Fibroblast of mammary gland (primary cell): Measurements from ENCODE around the gene ZNF423.
A peak's percentile ranks its signal among the peaks of the same experiment; 100 is the strongest.

Source experiments
- DNase-seq: peaks from one replicate; pipeline ENCODE4 v3.0.0-alpha.2; 2010; ENCODE audit warnings: low read depth
- H3K4me3 ChIP-seq: 2 replicates; pipeline ENCODE4 v1.5.1; 2011; ENCODE audit warnings: low read depth, mild to moderate bottlenecking, low read length, moderate library complexity; ENCODE audit not compliant: control insufficient read depth
- TF ChIP-seq, protein P1 (sequence below): conservative IDR thresholded peaks from 2 replicates; pipeline ENCODE4 v1.5.1; 2011; ENCODE audit warnings: low read depth, low read length, inconsistent platforms; ENCODE audit not compliant: control insufficient read depth, insufficient read depth

The ZNF423 gene

DNA sequence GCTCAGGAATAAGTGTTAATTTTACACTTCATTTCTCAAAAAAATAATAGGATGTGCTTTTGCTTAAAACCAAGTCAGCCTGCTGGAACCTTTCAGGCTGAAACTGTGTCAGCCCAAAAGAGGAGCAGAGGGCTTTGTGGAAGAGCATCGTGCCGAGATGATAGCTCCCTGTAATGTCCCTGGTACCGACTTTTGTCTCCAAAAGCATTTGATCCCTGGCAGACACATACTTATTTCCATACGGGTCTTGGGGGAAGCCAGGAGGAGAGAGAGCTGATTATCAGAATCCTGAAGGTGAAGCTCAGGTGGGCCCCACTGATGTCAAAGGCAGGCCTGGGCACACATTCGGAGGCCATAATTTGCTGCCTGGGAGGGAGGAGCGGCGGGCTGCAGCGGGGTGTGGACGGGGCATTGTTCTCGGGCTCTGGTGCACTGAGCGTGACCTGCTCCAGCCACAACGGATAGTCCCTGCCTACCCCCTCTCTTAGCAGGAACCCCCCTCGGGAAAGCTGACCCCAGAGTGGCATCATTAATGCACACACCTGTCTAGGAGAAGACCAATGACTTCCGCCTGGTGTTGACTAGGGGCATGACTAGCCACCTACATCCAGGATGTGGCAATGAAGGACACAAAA lies 326.4 kb downstream of the ZNF423 start:
- DNase-seq: no peak
- no peak overlapping the region for H3K4me3 ChIP-seq
- TF ChIP-seq, protein P1, sequence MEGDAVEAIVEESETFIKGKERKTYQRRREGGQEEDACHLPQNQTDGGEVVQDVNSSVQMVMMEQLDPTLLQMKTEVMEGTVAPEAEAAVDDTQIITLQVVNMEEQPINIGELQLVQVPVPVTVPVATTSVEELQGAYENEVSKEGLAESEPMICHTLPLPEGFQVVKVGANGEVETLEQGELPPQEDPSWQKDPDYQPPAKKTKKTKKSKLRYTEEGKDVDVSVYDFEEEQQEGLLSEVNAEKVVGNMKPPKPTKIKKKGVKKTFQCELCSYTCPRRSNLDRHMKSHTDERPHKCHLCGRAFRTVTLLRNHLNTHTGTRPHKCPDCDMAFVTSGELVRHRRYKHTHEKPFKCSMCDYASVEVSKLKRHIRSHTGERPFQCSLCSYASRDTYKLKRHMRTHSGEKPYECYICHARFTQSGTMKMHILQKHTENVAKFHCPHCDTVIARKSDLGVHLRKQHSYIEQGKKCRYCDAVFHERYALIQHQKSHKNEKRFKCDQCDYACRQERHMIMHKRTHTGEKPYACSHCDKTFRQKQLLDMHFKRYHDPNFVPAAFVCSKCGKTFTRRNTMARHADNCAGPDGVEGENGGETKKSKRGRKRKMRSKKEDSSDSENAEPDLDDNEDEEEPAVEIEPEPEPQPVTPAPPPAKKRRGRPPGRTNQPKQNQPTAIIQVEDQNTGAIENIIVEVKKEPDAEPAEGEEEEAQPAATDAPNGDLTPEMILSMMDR: no peak

DNA sequence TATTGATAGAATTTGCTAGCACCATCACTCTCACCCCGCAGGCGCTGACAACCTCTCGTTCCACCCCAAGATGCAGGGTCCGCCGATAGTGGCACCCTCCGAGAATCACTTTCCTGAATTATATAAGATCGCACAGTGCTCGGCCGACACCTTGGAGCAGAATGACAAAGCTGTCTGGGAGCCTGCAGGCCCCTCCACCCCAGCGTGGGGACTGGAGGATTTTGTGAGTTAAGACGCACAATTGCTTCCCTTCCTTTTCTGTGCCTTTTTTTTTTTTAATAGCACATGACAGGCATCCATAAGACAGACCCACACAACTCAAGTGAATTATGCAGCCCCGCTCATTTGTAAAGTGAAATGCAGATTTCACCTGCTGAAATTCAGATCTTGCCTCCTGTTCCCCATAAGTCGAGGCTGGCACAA lies 327.0 kb downstream of the ZNF423 start:
- no peak overlapping the region for H3K4me3 ChIP-seq
- TF ChIP-seq, protein P1: no peak
- DNase-seq: no peak

DNA sequence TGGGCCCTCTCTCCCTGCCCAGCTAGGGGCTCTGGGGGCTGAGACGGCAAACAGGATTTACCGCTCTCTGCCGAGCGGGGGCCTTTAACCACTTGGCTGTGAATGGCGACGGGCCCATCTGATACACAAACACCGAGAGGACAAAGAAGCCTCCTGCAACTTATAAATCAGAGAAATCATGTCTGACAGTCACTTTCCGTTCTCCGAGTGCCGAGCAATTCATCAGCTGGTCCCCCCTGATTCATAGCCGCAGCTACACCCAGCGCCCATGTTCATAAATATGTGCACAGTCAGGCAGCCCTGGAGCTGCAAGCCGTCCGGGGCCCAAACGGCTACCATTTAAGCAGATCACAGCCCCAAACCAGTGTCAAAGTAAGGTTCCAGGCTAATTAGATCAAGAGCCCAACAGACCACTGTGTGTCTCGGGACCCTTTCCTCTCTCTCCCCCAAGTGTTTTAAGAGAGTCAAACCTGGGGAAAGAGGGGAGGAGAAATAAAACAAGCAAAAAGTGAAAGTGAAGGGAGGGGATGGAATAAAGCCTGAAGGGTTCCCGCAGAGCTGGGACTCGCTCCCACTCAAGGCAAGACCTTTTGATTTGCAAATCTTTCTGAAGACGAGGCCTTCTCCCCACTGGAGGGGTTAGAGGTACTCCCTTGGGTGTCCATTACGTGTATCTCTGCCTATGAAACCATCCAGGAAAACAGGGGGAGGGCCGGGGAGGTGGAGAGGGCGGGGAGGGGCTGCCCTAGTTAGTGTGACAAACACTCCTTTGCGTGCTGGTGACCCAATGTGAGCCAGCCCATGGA lies 327.6 kb downstream of the ZNF423 start:
- DNase-seq: peak; percentile 18
- H3K4me3 ChIP-seq: no peak overlapping the region
- TF ChIP-seq, protein P1: no peak

DNA sequence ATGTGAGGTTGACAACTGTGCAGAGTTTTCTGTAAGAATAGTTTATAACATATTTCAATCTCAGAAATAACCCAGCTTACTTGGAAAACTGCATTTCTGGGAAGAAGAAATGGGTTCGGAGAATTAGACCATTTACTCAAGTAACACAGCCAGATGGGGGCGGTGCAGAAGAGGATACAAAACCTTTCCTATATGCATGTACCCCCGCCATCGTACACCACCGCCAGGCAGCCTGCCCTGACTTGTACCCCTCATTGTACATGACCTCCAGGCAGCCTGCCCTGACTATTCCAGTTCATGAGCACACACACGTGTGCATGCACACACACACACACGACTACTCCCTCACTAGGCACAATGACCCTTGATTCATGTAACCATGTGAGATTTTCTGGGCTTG lies 328.3 kb downstream of the ZNF423 start:
- no peak overlapping the region for H3K4me3 ChIP-seq
- DNase-seq: peak; percentile 6
- TF ChIP-seq, protein P1: no peak

DNA sequence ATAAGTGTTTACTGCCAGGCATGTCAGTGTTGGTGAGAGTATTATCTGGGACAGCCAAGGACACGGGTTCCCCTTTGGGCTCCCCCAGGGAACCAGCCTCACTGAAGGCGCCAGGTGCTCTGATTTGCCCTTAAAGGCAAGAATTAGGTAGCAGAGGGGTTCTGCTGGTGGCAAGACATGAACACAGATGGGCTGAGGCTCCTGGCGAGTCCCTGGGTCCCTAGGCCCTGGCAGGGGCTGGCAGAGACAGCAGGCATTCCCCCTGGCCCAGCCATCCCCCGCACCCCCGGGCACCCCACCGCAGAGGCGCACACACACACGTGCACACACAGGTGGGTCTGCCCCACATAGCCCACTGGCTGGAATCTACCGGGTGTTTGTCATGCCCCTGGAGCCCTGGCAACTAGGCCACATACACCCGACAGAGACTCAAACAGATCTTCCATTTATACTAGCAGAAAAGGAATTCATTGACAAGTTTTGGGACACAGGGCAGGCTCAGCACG lies 329.0 kb downstream of the ZNF423 start:
- TF ChIP-seq, protein P1: no peak
- DNase-seq: no peak
- H3K4me3 ChIP-seq: no peak overlapping the region

DNA sequence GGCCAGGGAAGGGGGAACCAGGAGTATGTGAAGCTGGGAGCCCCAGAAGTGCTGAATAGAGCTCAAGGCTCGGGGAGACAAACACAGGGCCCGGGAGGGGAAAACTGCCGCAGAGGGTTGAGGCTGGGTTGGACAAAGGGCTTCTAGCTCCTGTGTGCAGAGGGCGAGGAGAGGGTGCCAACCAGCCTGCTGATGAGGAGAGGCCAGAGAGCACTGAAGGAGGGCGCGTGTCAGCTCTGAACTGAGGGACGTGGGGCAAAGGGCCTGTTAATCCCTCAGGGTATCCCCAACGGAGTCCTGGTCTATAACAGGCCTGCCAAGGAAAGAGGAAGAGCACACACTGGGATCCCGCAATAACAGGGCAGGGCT lies 331.0 kb downstream of the ZNF423 start:
- TF ChIP-seq, protein P1: no peak
- no peak overlapping the region for H3K4me3 ChIP-seq
- DNase-seq: no peak
